ENCODE results near the gene ATP5F1C.

- no peak for TF ChIP-seq CTCF (IDR thresholded peaks at IDR 0.05)
- no peak for TF ChIP-seq ZFX (IDR thresholded peaks at IDR 0.05; ENCODE audit: borderline replicate concordance)
Observed at GRCh38 chr10:7818295-7819120, 30.5 kb downstream of the ATP5F1C start, which contains the start of gene TAF3.
